ENCODE measurements around the gene GALNT16. TPM values are rescaled to one million over a fixed set of nuclear protein-coding genes. Genes with fewer than 3 reads are reported as not detected.

GALNT16 gene
- total and polyA plus RNA-seq, 2 of the 8 experiments (the other 6 are each of a cell fraction or from before 2014, with no cell fraction given) = 5.4 to 6.3 TPM

GRCh38 chr14:69392481-69392880 is 132.5 kb downstream of the GALNT16 start:
- Histone ChIP-seq H2BK5ac (ENCODE audit: low read depth, low read length) (no peak overlapping the region), H4K5ac (ENCODE audit: insufficient read length, low read depth, low read length) (no peak overlapping the region), H3K79me1 (ENCODE audit: low read depth, low read length) (peaks cover 8% of the 10 kb centered on the region), H3K27me3 (replicated peaks in 1 of 4; ENCODE audit: control insufficient read depth in 3 of 4, extremely low read depth in 1 of 4, insufficient read depth in 3 of 4, low read length in 3 of 4) (no peaks in the 10 kb centered on the region), H4K91ac (replicated peaks; ENCODE audit: insufficient read length, low read length) (no peak overlapping the region), H3K18ac (ENCODE audit: extremely low read depth, low read length) (no peak overlapping the region), H3K23ac (ENCODE audit: insufficient read length) (no peak overlapping the region), H2AK5ac (ENCODE audit: low read depth, low read length) (no peak overlapping the region), H3K56ac (replicated peaks; ENCODE audit: insufficient read length, low read depth, low read length) (no peak overlapping the region), H2BK20ac (ENCODE audit: low read length) (no peak overlapping the region), H3K27ac (ENCODE audit: low read depth, low read length) (no peak overlapping the region), H3K14ac (ENCODE audit: insufficient read length) (no peak overlapping the region), H2BK15ac (ENCODE audit: low read length) (no peak overlapping the region), H2BK12ac (ENCODE audit: low read depth, low read length) (no peak overlapping the region), H3K79me2 (ENCODE audit: control insufficient read depth in 1 of 2, insufficient read depth in 2 of 2, low read length in 2 of 2) (peaks cover 39 to 96% of the 10 kb centered on the region in 2 experiments), H3K9ac (replicated peaks in 1 of 4; ENCODE audit: extremely low read depth in 1 of 4, low read depth in 3 of 4, low read length in 3 of 4) (no peak overlapping the region), H2AFZ (ENCODE audit: low read length) (no peak overlapping the region), H4K20me1 (replicated peaks in 1 of 2; ENCODE audit: control insufficient read depth in 1 of 2, insufficient read depth in 2 of 2, low read length in 2 of 2) (peaks cover 15 to 25% of the 10 kb centered on the region in 2 experiments), H3K23me2 (ENCODE audit: low read depth, low read length) (no peaks in the 10 kb centered on the region), H3K4me1 (replicated peaks in 1 of 4; ENCODE audit: control insufficient read depth in 3 of 4, insufficient read depth in 4 of 4, low read length in 3 of 4) (peaks cover 0 to 4% (median 0%) of the 10 kb centered on the region in 4 experiments; a peak in 1 of 7 replicates), H3K4me2 (ENCODE audit: insufficient read depth in 1 of 2, low read depth in 2 of 2, low read length in 2 of 2) (no peak overlapping the region), H3K4me3 (ENCODE audit: extremely low read depth in 1 of 4, insufficient read depth in 2 of 4, low read depth in 3 of 4, low read length in 4 of 4) (no peak overlapping the region), H3K9me3 (ENCODE audit: insufficient read depth in 2 of 2, low read depth in 1 of 2, low read length in 1 of 2) (no peaks in the 10 kb centered on the region), H3K36me3 (ENCODE audit: control insufficient read depth in 2 of 4, insufficient read depth in 4 of 4, low read length in 3 of 4) (peaks cover 17 to 70% (median 47%) of the 10 kb centered on the region in 4 experiments), H3K4ac (replicated peaks; ENCODE audit: insufficient read length, low read depth, low read length) (no peak overlapping the region), H2BK120ac (replicated peaks; ENCODE audit: low read depth, low read length) (no peak overlapping the region), H4K8ac (ENCODE audit: extremely low read depth, insufficient read depth, low read length) (no peak overlapping the region)
- POLR2A ChIA-PET (ENCODE audit: partially characterized antibody) = interaction anchor here (1.7 to 8.5 kb wide), 2 partner anchors 8 to 19 kb away, joined by 4 to 131 read pairs; no protein-coding TSS in a partner anchor
- 97% methylated on average over 3 of the region's 3 CpGs; no CpG with 5 or more reads in 1 of the 2 experiments for WGBS, 2 experiments (ENCODE audit: extremely low coverage in 1 of 2, insufficient coverage in 1 of 2, insufficient read length in 1 of 2, insufficient replicate concordance in 2 of 2, low coverage in 1 of 2, low lambda C conversion rate in 2 of 2, missing lambda C conversion rate in 1 of 2)
- DNase-seq (ENCODE audit: low read depth in 1 of 2, low spot score in 2 of 2) (no peak), FAIRE-seq (no peak)
- no peak for TF ChIP-seq SIN3A (conservative IDR thresholded peaks at IDR 0.05 in 1 of 2, IDR thresholded peaks at IDR 0.05 in 1 of 2; ENCODE audit: low read depth in 1 of 2, low read length in 2 of 2)
- no peak for TF ChIP-seq CHD2 (IDR thresholded peaks at IDR 0.05; ENCODE audit: low read length)
- TF ChIP-seq SAP30 (IDR thresholded peaks at IDR 0.05; ENCODE audit: insufficient read depth, insufficient replicate concordance, low read length) = no peak
- TF ChIP-seq EZH2 (IDR thresholded peaks at IDR 0.05; ENCODE audit: low read depth, low read length, severe bottlenecking) = no peak
- no peak for TF ChIP-seq NRF1 (IDR thresholded peaks at IDR 0.05; ENCODE audit: low read depth, low read length)
- TF ChIP-seq ATF2 (IDR thresholded peaks at IDR 0.05; ENCODE audit: low read length) = no peak
- TF ChIP-seq BCL11A (IDR thresholded peaks at IDR 0.05; ENCODE audit: low read depth in 2 of 2, low read length in 2 of 2) = no peak
- no peak for TF ChIP-seq TAF7 (optimal IDR thresholded peaks at IDR 0.05; ENCODE audit: borderline replicate concordance, low read depth, low read length)
- CTCF ChIA-PET (ENCODE audit: partially characterized antibody) = interaction anchor here (0.9 kb wide), 1 partner anchor 68 kb away, joined by 3 read pairs; no protein-coding TSS in a partner anchor

Data from H1 (cell line).